Measurements from ENCODE around the gene TSPEAR.
A peak's percentile ranks its signal among the peaks of the same experiment; 100 is the strongest.
"Not testable (repeated sequence)": the region's sequence is repeated elsewhere in the genome, so short reads cannot be mapped to it uniquely, and the experiment has no call there.

TSPEAR gene

DNA sequence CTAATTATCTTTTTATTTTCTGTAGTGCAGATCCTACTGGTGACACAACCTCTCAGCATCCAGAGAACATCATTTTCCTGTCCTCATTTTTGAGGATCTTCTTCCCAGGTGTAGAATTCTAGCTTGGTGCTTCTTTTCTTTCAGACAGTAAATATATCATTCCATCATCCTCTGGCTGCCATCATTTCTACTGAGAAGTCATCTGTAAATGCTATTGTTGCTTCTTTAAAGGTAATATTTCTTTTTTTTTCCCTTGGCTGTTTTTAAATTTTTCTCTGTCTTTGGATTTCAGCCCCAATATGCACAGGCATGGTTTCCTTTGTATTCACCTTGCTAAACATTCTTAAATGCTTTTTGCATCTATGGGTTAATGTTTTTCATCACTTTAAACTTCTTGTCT is 87.8 kb downstream of the TSPEAR start:
- DNase-seq, result no peak

- no peak for DNase-seq
These were observed 91.5 kb downstream of the TSPEAR start for GRCh38 chr21:44619886-44620285.

DNA sequence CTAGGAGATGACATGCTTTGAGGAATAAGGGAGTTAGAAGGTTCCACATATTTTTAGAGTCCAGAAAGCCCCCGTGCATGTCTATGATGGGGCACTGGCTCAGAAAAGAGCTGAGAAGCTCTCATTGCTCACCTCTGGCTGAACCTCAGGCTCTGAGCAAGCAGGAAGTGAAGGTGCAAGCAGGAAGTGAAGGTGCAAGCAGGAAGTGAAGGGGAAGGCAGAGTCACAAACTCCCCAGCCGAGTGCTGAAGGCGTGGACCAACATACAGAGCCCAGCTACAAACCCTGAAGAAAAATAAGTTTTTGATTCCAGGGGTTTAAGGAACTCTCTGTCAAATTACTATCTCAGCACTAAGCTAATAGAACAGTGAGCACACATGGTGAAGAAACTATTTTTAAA is 92.5 kb downstream of the TSPEAR start:
- peak; percentile 54 for DNase-seq

DNA sequence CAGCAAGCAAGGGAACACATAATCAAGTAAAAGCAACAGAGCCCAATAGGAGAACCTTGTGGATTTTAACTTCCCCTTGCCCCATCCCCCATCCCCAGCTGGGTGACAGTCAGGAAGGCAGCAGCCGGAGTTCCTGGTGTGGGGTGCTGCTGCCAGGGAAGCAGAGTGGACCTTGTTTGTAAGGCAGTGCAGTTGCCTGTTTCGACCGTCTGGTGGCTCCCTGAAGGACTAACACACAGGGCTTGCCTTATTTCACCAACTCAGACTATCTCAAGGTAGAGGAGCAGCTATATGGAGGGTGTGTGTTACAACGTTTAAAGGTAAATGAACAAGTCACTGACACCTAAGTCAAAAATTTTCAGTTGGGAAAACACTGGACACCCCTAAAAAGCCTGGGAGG is 92.9 kb downstream of the TSPEAR start:
- DNase-seq, result no peak

DNA sequence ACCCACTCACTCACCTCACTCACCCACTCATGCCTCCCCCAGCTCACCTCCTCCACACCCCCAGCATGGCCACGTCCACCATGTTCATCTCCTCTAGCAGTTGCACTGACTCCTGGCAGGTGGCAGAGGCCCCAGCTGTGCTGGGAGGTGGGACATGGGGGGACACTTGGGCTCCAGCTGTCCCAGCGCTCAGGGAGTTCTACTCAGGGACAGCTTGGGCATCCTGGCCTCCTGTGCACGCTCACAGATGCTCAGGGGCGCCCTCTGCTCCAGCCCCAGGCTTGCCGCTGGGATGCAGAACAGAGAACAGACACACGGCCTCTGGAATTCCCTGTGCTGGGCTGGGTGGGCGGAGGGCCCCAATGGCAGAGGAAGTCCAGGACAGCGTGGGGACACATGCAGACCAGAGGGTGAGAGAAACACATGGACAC is 94.3 kb downstream of the TSPEAR start:
- DNase-seq, result no peak

GRCh38 chr21:44616591-44616926 is 94.8 kb downstream of the TSPEAR start:
- no peak for DNase-seq

GRCh38 chr21:44615911-44616590 is 95.3 kb downstream of the TSPEAR start:
- DNase-seq, result no peak

DNA sequence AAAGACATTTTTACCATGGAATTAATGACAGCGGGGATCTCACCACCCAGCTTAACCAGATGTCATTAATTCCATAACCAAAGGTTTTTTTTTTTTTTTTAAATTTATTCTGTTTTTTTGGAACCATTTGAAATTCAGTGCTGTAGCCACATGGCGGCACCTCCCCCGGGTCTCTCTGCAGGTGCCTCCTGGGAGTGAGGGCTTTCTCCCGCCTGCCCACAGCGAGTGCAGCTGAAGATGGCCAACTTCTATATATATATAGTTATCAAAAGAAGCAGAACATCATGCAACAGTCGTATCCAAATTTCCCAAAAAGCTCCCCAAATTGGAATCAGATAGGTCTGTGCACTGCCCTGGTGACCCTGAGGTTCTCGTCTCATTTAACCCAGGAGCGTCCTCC is 95.9 kb downstream of the TSPEAR start:
- DNase-seq, result no peak

- DNase-seq, result no peak
These were observed 96.4 kb downstream of the TSPEAR start for GRCh38 chr21:44614961-44615391.

- no peak for DNase-seq
These were observed 97.2 kb downstream of the TSPEAR start for GRCh38 chr21:44614161-44614631.

- DNase-seq, result no peak
These were observed 97.8 kb downstream of the TSPEAR start for GRCh38 chr21:44613386-44614155.

DNA sequence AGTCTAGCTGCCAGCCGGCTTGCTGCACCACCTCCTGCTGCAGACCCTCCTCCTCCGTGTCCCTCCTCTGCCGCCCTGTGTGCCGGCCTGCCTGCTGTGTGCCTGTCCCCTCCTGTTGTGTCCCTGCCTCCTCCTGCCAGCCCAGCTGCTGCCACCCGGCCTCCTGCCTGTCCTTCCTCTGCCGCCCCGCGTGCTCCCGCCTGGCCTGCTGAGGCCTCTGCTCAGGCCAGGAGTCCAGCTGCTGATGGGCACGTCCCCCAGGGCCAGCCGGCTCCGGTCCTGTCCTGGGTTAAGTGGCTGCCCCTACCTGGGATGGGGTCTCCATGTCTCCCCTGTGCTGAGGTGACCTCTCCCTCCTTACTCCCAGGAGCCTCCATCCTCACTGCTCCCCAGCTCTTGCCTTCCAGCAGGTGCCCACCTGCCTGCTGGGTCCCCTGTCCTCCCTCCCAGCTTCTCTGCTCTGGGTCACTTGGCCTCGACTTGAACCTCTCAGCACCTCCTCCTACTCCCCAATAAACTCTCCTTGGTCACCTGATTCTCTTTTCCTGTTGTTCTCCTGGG is 98.6 kb downstream of the TSPEAR start:
- DNase-seq, result no peak

GRCh38 chr21:44612029-44612486 is 99.3 kb downstream of the TSPEAR start, which contains the start of gene KRTAP10-8:
Gene KRTAP10-8, plus strand, starts transcription at chr21:44612079. Its CDS starts 22 bp downstream, at chr21:44612101.
- DNase-seq, result no peak

GRCh38 chr21:44611551-44611950 is 99.8 kb downstream of the TSPEAR start:
- DNase-seq, result no peak

- not testable (repeated sequence) for DNase-seq
These were observed 101.1 kb downstream of the TSPEAR start for GRCh38 chr21:44610157-44610843.

- DNase-seq, result no peak
These were observed 102.2 kb downstream of the TSPEAR start for GRCh38 chr21:44609193-44609592.

- no peak for DNase-seq
These were observed 104.9 kb downstream of the TSPEAR start for GRCh38 chr21:44606495-44606894.

- no peak for DNase-seq
These were observed 107.5 kb downstream of the TSPEAR start for GRCh38 chr21:44603911-44604310.

DNA sequence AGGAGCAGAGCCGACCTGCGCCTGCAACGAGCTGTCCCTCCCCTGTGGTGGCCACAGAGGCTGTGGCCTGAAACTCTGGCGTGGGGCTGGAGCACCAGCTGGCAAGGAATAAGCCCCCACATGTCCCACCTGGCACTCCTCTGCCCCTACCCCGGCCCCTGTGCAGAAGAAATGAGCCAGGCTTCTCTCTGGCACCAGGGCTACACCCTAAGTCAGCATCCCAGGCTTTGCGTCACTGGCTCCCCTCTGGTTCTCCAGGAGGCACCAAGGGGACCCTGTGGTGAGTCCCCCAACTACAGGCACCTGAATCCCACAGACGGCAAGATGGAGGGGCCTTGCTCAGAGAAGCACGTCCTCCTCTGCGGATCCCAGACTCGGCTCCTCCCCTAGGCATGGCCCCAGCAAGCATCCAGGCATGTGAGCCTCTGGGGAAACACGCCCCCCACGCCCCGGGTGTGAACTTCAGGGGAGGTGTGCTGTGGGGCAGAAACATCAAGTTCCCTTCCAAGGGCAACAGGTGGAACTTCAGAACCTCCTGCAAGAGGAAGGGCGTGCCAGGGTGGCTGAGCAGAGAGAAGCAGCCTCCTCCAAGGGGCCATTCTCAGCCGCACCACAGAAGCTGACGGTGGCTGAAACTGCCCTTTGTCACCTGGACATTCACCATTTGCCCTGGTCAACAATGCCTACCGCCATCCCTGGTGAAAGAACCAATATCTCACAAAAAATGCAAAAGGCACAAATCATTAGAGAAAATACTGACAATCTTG is 108.1 kb downstream of the TSPEAR start:
- DNase-seq, result no peak

GRCh38 chr21:44602463-44602850 is 108.9 kb downstream of the TSPEAR start:
- no peak for DNase-seq

- DNase-seq, result no peak
These were observed 109.5 kb downstream of the TSPEAR start for GRCh38 chr21:44601596-44602462.
